HG02943 (cell line): ENCODE data around the gene LYL1.
A peak's percentile ranks its signal among the peaks of the same experiment; 100 is the strongest.
"Not testable (repeated sequence)": the region's sequence is repeated elsewhere in the genome, so short reads cannot be mapped to it uniquely, and the experiment has no call there.

ENCODE experiments used
- ATAC-seq: cut with Tn5 transposase; IDR thresholded peaks from one replicate; pipeline ENCODE4 v1.9.1; 2021; ENCODE audit warnings: mild to moderate bottlenecking, low read depth, moderate library complexity; ENCODE audit not compliant: unreplicated experiment

The LYL1 gene

DNA sequence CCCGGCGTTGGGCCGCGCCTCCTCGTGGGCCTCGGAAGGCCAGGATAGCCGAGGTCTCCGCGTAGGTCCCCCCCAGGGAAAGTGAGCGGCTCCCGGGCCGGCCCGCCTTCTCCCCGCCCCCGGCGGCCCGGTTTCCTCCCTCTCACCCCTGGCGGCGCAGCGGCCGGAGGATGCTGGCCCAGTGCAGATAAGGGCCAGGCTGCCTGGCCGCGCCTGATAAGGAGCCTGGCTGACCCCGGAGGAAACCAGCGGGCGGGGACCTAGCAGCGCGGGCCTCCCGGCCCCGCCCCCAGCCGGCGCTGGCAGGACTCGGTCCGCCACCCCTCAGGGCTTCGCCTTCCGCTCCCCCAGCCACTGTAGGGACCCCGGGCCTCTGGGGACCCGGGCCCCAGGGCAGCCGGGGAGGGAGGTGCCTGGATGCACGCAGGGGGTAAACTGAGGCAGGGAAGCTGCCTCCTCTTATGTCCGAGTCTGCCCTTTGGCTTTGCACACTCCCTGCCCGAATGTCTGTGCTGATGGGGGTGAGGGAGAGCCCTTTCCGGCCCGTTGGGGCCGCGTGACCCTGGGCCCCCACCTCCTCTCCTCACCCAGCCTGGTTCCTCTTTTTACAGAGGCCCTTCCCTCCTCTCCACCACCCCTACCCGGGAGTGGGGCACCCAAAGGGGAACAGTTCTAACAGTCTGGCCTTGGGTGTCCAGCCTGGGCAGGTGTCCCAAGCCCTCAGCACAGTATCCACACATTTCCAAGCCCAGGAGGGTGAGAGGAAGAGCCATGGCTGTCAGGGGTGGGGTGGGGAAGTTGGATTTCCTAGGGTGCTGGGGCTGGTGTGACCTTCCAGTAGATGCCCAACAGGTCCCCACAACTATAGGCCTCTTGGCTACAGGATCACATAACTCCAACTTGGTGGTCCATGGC is at the start of gene LYL1:
LYL1 (minus strand) TSS at position 193 of the 915 bp plus-strand sequence. CDS start 1,687 bp downstream, outside the sequence.
- ATAC-seq, result peak; percentile 50

GRCh38 chr19:13151605-13152355 is 49.1 kb upstream of the LYL1 start:
- ATAC-seq, result peak; percentile 34

- ATAC-seq, result no peak
Measured at GRCh38 chr19:13150931-13151604, 48.4 kb upstream of the LYL1 start.

DNA sequence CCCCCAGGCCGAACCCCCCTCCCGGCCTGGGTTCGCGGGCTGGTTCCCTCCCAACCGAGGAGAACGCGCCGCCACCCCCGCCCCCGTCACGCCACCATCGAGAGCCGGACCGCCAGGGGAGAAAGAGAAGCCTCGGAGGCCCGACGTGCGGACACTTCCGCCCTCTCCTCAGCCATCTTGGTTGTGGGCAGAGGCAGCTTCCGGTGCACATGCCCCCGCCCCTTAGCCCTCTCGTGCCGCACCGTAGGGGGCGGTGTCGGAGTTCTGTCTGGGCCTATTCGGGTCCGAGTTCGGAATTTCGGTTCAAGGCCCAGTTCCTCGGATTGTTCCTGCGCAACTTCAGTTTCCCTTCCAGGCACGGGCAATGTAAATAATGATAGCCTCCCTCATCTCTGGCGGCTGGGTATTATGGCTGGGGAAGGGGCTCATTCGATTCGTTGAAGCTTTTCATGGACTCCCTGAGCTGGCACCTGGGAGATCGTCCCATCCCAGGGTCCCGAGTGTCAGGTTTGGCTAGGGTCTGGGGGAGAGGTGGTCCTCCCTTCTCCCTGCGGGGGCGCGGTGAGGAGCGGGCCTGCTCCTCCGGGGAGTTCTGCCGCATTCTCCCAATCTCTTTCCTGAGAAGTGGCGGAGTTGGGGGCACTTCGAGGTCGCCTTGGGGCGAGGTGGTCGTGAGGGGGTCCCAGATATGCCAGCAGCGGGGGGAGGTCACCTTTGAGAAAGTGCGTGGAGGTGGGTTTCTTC is 47.7 kb upstream of the LYL1 start, which contains the start of the genes IER2 and STX10:
IER2 (plus strand) TSS at position 225 of the 744 bp plus-strand sequence. CDS start 2,776 bp downstream, outside the sequence.
STX10 (minus strand) TSS at position 189 of the 744 bp plus-strand sequence. CDS start 202 bp downstream, outside the sequence.
- ATAC-seq, result peak; percentile 33

GRCh38 chr19:13149628-13150186 is 47.0 kb upstream of the LYL1 start:
- peak; percentile 1 for ATAC-seq

GRCh38 chr19:13149173-13149627 is 46.5 kb upstream of the LYL1 start:
- ATAC-seq, result not testable (repeated sequence)

DNA sequence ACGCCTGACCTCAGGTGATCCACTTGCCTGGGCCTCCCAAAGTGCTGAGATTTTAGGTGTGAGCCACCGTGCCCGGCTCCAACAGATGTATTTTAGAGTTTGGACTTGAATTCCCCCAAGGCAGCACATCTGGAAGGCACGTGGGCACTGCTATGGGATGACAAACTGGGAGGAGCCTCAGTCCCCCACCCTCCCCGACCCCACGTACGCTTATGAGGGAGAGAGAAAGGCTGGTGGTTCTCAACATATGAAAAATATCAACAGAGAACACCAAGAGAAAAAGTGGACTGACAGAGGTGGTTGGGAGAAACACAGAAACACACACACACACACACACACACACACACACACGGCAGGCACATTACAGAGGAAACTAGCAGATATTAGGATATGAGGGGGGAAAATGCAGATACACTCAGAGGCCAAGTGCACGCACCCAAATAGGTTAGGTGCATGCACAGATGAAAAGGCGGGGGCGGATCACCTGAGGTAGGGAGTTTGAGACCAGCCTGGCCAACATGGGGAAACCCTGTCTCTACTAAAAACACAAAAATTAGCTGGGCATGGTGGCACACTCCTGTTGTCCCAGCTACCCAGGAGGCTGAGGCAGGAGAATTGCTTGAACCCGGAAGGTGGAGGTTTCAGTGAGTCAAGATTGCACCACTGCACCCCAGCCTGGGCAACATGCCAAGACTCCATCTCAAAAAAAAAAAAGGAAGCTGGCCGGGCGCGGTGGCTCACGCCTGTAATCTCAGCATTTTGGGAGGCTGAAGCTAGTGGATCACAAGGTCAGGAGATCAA is 44.3 kb upstream of the LYL1 start:
- no peak for ATAC-seq

GRCh38 chr19:13139633-13140311 is 37.1 kb upstream of the LYL1 start:
- no peak for ATAC-seq

DNA sequence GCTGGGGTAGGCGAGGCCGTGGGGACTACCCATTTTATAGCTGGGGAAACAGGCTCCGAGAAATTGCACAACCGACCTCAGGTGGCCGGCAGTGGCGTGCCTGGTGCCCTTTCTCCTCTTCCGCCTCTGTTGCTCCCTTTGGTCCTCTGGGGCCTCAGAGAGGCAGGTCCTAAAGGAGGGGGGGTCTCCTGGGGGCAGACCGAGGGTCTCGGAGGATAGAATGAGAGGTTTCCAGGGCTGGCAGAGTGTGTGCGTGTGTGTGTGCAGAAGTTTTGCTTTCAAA is 36.2 kb upstream of the LYL1 start:
- ATAC-seq, result no peak

GRCh38 chr19:13138171-13138915 is 35.7 kb upstream of the LYL1 start:
- ATAC-seq, result no peak

GRCh38 chr19:13137290-13137794 is 34.7 kb upstream of the LYL1 start:
- ATAC-seq, result no peak

DNA sequence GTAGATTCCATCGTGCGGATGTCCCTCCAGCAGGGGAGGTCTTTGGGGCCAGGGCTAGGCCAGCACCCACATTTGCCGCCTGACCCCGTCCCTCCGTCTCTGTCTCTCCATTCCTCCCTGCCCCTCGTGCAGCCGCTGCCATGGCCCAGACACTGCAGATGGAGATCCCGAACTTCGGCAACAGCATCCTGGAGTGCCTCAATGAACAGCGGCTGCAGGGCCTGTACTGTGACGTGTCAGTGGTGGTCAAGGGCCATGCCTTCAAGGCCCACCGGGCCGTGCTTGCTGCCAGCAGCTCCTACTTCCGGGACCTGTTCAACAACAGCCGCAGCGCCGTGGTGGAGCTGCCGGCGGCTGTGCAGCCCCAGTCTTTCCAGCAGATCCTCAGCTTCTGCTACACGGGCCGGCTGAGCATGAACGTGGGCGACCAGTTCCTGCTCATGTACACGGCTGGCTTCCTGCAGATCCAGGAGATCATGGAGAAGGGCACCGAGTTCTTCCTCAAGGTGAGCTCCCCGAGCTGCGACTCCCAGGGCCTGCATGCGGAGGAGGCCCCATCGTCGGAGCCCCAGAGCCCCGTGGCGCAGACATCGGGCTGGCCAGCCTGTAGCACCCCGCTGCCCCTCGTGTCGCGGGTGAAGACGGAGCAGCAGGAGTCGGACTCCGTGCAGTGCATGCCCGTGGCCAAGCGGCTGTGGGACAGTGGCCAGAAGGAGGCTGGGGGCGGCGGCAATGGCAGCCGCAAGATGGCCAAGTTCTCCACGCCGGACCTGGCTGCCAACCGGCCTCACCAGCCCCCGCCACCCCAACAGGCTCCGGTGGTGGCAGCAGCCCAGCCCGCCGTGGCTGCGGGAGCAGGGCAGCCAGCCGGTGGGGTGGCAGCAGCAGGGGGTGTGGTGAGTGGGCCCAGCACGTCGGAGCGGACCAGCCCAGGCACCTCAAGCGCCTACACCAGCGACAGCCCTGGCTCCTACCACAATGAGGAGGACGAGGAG is 32.7 kb upstream of the LYL1 start:
- no peak for ATAC-seq

DNA sequence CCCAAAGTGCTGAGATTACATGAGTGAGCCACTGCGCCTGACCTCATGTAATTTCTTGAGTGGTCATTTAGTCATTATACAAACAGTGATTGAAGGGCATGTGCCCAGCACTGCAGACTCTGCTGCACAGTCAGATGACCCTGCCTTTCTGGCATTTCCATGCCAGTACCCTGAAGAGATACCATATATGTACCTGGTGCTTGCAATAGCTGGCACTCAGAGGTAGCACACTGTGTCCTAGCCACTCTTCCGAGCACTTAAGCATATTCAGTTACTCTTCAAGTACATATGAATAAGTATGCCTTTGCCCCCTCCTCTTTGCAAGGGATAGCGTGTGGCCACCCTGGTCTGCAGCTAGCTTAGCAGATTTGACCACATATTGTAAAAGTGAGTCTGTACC is 32.0 kb upstream of the LYL1 start:
- no peak for ATAC-seq

- no peak for ATAC-seq
Measured at GRCh38 chr19:13133241-13133870, 30.7 kb upstream of the LYL1 start.

DNA sequence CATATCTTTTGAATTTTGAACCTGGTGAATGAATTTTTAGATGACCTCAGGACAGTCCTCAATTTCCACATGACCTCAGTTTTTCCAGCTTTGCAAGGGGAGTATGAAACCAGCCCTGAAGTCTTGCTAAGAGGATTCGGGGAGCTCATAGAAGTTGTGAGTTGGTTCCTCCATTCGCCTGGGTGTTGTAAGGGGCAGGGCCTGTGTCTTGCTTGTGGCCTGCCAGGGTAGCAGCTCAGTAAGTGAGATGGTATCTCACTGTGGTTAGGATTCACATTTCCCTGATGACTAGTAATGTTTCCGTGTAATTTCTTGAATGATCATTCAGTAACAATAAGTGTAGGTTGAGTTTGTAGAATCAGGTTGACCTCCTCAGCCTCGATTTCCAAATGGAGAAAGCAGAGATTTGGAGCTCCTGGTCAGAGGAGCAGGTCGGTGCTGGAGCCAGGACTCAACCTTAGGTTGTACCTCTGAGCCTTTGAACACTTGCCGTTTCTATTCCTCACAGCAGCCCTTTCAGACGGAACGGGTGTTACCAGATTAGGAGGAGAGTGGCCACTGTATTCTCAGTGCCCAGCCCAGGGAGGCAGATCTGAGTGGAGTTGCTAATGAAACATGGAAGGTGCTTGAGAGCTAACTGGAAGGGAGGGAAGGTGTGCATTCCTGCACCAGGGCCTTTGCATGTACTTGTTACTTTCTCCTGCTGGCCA is 30.0 kb upstream of the LYL1 start:
- ATAC-seq, result no peak
